ENCODE results near the gene ZMAT2. TPM values are rescaled to one million over a fixed set of nuclear protein-coding genes. Genes with fewer than 3 reads are reported as not detected.

ZMAT2 gene
- total RNA-seq, 2 donors from 2014 or later, result 47.5 to 58.0 TPM

DNA sequence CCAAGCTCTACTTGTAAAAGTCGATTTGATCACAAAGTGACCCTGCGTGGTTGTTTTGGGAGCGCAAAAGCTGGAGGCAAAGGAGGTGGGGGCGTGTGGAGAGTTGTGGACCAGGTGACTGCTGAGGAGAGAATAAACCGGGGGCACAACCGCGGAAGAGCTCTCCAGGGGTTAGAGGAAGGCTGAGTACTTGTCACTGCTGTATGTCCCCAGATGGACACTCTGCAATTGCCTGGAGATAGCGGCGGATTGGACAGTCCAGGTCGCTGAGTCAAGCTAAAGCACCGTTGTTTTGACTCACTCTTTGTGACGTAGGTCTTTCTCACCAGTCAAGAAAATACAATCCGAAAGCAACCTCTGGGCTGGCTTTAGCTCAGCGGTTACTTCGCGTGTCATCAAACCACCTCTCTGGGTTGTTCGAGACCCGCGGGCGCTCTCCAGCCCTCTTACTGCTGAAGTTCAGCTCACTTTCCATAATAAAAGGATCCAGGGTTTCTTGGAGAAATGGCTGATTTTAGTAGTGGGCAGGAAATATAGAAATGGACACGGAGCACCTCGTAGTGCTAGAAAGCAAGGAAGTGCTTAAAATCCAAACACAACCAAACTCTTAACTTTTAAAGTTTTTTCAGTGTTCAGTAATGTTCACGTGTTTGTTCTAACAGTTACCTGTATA is 25.7 kb downstream of the ZMAT2 start:
- peaks cover 3% of the 10 kb centered on the region for H3K9me3 Mint-ChIP-seq
- ATAC-seq (replicated peaks), result peak; percentile 96
- H3K27ac Mint-ChIP-seq, result peak overlapping the region; percentile 100
- H3K27me3 Mint-ChIP-seq, result peaks cover 11% of the 10 kb centered on the region
- peak overlapping the region; percentile 79 for H3K4me3 Mint-ChIP-seq
- H3K36me3 Mint-ChIP-seq (ENCODE audit: low read depth), result peaks cover 10% of the 10 kb centered on the region
- H3K4me1 Mint-ChIP-seq, result peaks cover 18% of the 10 kb centered on the region

- ATAC-seq (replicated peaks), result no peak
- no peak overlapping the region for H3K27ac Mint-ChIP-seq
- peaks cover 5% of the 10 kb centered on the region for H3K9me3 Mint-ChIP-seq
- H3K4me1 Mint-ChIP-seq, result peaks cover 5% of the 10 kb centered on the region
- H3K27me3 Mint-ChIP-seq, result peaks cover 33% of the 10 kb centered on the region
- H3K4me3 Mint-ChIP-seq, result no peak overlapping the region
- H3K36me3 Mint-ChIP-seq (ENCODE audit: low read depth), result no peaks in the 10 kb centered on the region
These were observed 32.9 kb downstream of the ZMAT2 start for GRCh38 chr5:140733098-140733497.

DNA sequence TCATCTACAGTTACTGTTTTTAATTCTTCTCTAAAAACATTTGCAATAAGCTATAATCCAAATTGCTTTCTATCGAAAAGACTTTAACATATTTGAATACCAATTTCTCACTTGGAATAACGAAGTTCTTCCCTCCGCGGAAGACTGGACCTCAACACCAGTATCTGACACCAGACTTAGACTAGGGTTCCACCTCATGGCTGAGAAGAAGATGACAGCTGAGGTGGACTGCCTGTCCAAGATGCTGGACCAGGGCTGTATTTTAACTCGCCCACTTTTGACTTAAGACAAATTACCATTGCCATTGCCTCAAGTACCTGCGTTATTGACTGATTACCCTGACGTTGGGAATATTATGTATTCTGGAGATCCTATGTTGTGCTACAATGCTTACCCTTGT is 34.1 kb downstream of the ZMAT2 start:
- H3K9me3 Mint-ChIP-seq, result peaks cover 5% of the 10 kb centered on the region
- H3K4me1 Mint-ChIP-seq, result no peaks in the 10 kb centered on the region
- no peaks in the 10 kb centered on the region for H3K36me3 Mint-ChIP-seq (ENCODE audit: low read depth)
- no peak overlapping the region for H3K27ac Mint-ChIP-seq
- no peak overlapping the region for H3K4me3 Mint-ChIP-seq
- H3K27me3 Mint-ChIP-seq, result peaks cover 33% of the 10 kb centered on the region
- ATAC-seq (replicated peaks), result no peak

DNA sequence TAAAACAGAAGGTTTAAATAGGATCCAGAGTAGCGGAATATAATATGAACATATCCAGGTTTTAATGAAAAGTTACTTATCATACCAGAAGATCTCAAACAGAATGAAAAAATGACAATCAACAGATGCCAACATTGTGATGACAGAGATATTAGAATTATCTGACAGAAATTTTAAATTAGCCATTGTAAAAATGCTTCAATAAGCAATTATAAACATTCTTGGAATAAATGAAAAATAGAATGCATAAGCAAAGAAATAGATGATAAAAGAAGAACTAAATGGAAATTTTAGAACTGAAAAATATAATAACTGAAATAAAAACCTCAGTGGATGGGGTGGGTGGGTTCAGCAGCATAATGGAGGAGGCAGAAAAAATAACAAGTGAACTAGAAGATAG is 37.2 kb downstream of the ZMAT2 start:
- Mint-ChIP-seq H3K9me3 (peaks cover 16% of the 10 kb centered on the region), H3K27me3 (peaks cover 34% of the 10 kb centered on the region), H3K4me1 (no peaks in the 10 kb centered on the region), H3K4me3 (no peak overlapping the region), H3K36me3 (ENCODE audit: low read depth) (no peaks in the 10 kb centered on the region), H3K27ac (no peak overlapping the region)
- ATAC-seq (replicated peaks), result no peak

- Mint-ChIP-seq H3K9me3 (peaks cover 20% of the 10 kb centered on the region), H3K27ac (no peak overlapping the region), H3K4me1 (no peaks in the 10 kb centered on the region), H3K27me3 (peaks cover 11% of the 10 kb centered on the region), H3K4me3 (no peak overlapping the region), H3K36me3 (ENCODE audit: low read depth) (no peaks in the 10 kb centered on the region)
- ATAC-seq (replicated peaks), result no peak
These were observed 41.7 kb downstream of the ZMAT2 start for GRCh38 chr5:140741967-140742366.

GRCh38 chr5:140753561-140753960 is 53.3 kb downstream of the ZMAT2 start:
- no peak overlapping the region for H3K4me3 Mint-ChIP-seq
- peaks cover 40% of the 10 kb centered on the region for H3K9me3 Mint-ChIP-seq
- H3K27ac Mint-ChIP-seq, result no peak overlapping the region
- no peak for ATAC-seq (replicated peaks)
- H3K4me1 Mint-ChIP-seq, result no peaks in the 10 kb centered on the region
- peaks cover 18% of the 10 kb centered on the region for H3K27me3 Mint-ChIP-seq
- H3K36me3 Mint-ChIP-seq (ENCODE audit: low read depth), result no peaks in the 10 kb centered on the region

Other genes with a start within 250 kb of the ZMAT2 start
- 10 to 100 TPM in 1 of 2 donors, 1 to 10 TPM in 1; 8.9 to 11.8 TPM for gene EIF4EBP3, start 152.8 kb upstream of the ZMAT2 start, total RNA-seq
- 10 to 100 TPM; 32.3 to 39.1 TPM for gene SRA1, start 143.0 kb upstream of the ZMAT2 start, total RNA-seq
- 10 to 100 TPM; 20.5 to 56.6 TPM for gene APBB3, start 135.8 kb upstream of the ZMAT2 start, total RNA-seq
- 10 to 100 TPM; 56.0 to 89.6 TPM for gene SLC35A4, start 135.6 kb upstream of the ZMAT2 start, total RNA-seq
- under 1 TPM; 0.32 to 0.39 TPM for gene CD14, start 67.3 kb upstream of the ZMAT2 start, total RNA-seq
- gene TMCO6, start 61.0 kb upstream of the ZMAT2 start, total RNA-seq, result 10 to 100 TPM; 22.9 to 30.6 TPM
- 10 to 100 TPM; 48.1 to 63.9 TPM for gene NDUFA2, start 52.8 kb upstream of the ZMAT2 start, total RNA-seq
- gene IK, start 52.6 kb upstream of the ZMAT2 start, total RNA-seq, result 10 to 100 TPM; 76.9 to 85.8 TPM
- gene WDR55, start 35.5 kb upstream of the ZMAT2 start, total RNA-seq, result 10 to 100 TPM; 38.8 TPM
- gene DND1, start 26.9 kb upstream of the ZMAT2 start, total RNA-seq, result 1 to 10 TPM; 3.0 to 3.4 TPM
- gene HARS1, start 9.1 kb upstream of the ZMAT2 start, total RNA-seq, result 100 to 1,000 TPM in 1 of 2 donors, 10 to 100 TPM in 1; 82.2 to 103 TPM
- 10 to 100 TPM; 24.7 to 30.2 TPM for gene HARS2, start 9.0 kb upstream of the ZMAT2 start, total RNA-seq
- not detected for gene PCDHA1, start 85.7 kb downstream of the ZMAT2 start, total RNA-seq
- gene PCDHA2, start 94.4 kb downstream of the ZMAT2 start, total RNA-seq, result not detected
- gene PCDHA3, start 100.6 kb downstream of the ZMAT2 start, total RNA-seq, result not detected
- not detected for gene PCDHA4, start 106.6 kb downstream of the ZMAT2 start, total RNA-seq
- not detected for gene PCDHA5, start 121.2 kb downstream of the ZMAT2 start, total RNA-seq
- gene PCDHA6, start 127.5 kb downstream of the ZMAT2 start, total RNA-seq, result not detected
- gene PCDHA7, start 133.8 kb downstream of the ZMAT2 start, total RNA-seq, result not detected
- not detected for gene PCDHA8, start 140.7 kb downstream of the ZMAT2 start, total RNA-seq
- not detected for gene PCDHA9, start 147.9 kb downstream of the ZMAT2 start, total RNA-seq
- not detected for gene PCDHA10, start 155.4 kb downstream of the ZMAT2 start, total RNA-seq
- gene PCDHA11, start 168.5 kb downstream of the ZMAT2 start, total RNA-seq, result not detected
- not detected for gene PCDHA12, start 174.9 kb downstream of the ZMAT2 start, total RNA-seq
- not detected for gene PCDHA13, start 181.7 kb downstream of the ZMAT2 start, total RNA-seq
- gene PCDHAC1, start 225.9 kb downstream of the ZMAT2 start, total RNA-seq, result not detected